HL-60 (cell line): Measurements from ENCODE around the gene CDH23.

Source experiments
- DNase-seq, 2 experiments: peaks; one replicate each; pipeline ENCODE4 v3.0.0-alpha.2; 2010 to 2020; ENCODE audit warnings: low read depth in 1 of 2, low spot score in 1 of 2
- H3K27ac ChIP-seq: fragments of 250-450 bp; sonication (Bioruptor Pico); replicated peaks from 2 replicates; pipeline ENCODE4 v1.5.1; 2020; ENCODE audit warnings: mild to moderate bottlenecking, moderate library complexity
- H3K27me3 ChIP-seq: fragments of 250-450 bp; sonication (Bioruptor Pico); 2 replicates; pipeline ENCODE4 v1.5.1; 2021; ENCODE audit warnings: mild to moderate bottlenecking, moderate library complexity; ENCODE audit not compliant: insufficient read depth, poor library complexity, severe bottlenecking
- H3K4me3 ChIP-seq: replicated peaks from 2 replicates; pipeline ENCODE4 v1.5.1; 2011; ENCODE audit warnings: mild to moderate bottlenecking, control low read depth, low read length; ENCODE audit not compliant: insufficient read depth
- CTCF ChIP-seq: IDR thresholded peaks from one replicate; pipeline ENCODE4 v1.5.1; 2011; ENCODE audit warnings: low read length, control low read depth, inconsistent platforms; ENCODE audit not compliant: insufficient read depth
- GABPA ChIP-seq: IDR thresholded peaks from 2 replicates; pipeline ENCODE4 v1.6.1; 2012; ENCODE audit warnings: low read depth
- POLR2AphosphoS5 ChIP-seq: IDR thresholded peaks from 2 replicates; pipeline ENCODE4 v1.6.1; 2012; ENCODE audit warnings: low read depth
- REST ChIP-seq: IDR thresholded peaks from 2 replicates; pipeline ENCODE4 v1.6.1; 2012; ENCODE audit warnings: low read depth; ENCODE audit not compliant: insufficient replicate concordance
- SPI1 ChIP-seq: IDR thresholded peaks from 2 replicates; pipeline ENCODE4 v1.6.1; 2012; ENCODE audit warnings: low read depth, mild to moderate bottlenecking, borderline replicate concordance

The CDH23 gene

DNA sequence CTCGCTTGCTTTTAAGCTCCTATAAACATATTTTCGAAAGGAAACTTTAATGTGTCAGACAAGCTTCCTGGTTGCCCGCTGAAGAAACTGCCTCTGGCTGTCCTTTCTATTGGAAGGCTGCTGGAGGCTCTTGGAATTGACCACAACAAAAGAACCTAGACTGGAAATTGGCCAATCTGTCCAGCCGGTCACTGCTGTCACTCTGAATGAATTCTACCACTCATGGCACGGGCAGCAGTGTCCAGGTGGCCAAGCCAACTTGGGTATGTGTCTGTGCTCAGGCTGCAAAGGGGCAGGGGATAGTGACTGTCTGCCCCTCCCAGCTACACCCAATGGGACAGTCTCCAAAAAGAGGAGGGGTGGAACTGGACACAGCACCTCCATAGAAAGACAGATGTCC is 57.6 kb downstream of the CDH23 start:
- peaks cover 3% of the 10 kb centered on the region for H3K27me3 ChIP-seq
- TF ChIP-seq GABPA (no peak), REST (no peak), SPI1 (no peak), CTCF (no peak), POLR2AphosphoS5 (no peak)

DNA sequence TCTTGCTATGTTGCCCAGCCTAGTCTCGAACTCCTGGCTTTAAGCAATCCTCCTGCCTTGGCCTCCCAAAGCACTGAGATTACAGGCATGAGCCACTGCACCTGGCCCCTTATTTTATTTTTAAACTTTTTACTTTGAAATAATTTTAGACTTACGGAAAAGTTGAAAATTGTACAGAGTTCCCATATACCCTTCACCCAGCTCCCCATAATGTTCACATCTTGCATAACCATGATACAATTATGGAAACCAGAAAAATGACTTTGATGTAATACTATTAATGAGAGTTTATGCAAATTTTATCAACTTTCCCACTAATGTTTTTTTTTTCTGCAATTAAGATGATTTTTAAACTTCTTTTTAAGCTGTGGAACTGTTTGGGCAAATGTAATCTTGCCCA is 58.3 kb downstream of the CDH23 start:
- DNase-seq, result no peak
- no peak overlapping the region for H3K4me3 ChIP-seq
- peaks cover 3% of the 10 kb centered on the region for H3K27me3 ChIP-seq
- no peak for TF ChIP-seq GABPA
- TF ChIP-seq POLR2AphosphoS5, result no peak
- TF ChIP-seq SPI1, result no peak
- no peak for TF ChIP-seq REST
- TF ChIP-seq CTCF, result no peak
- no peak overlapping the region for H3K27ac ChIP-seq

More for the DNA sequence above, 57.6 kb downstream of the CDH23 start:
- no peak overlapping the region for H3K4me3 ChIP-seq
- H3K27ac ChIP-seq, result no peak overlapping the region
- no peak for DNase-seq

- TF ChIP-seq CTCF, result no peak
- no peak for TF ChIP-seq POLR2AphosphoS5
- no peak for TF ChIP-seq GABPA
- TF ChIP-seq REST, result no peak
- TF ChIP-seq SPI1, result no peak
- DNase-seq, result no peak
- Histone ChIP-seq H3K27me3 (peaks cover 3% of the 10 kb centered on the region), H3K27ac (no peak overlapping the region), H3K4me3 (no peak overlapping the region)
These were observed 59.9 kb downstream of the CDH23 start for GRCh38 chr10:71456631-71457030.
